Measurements from ENCODE around the gene PRDM16. TPM values are rescaled to one million over a fixed set of nuclear protein-coding genes. Genes with fewer than 3 reads are reported as not detected.

The PRDM16 gene
- polyA plus RNA-seq, 1 donor from 2014 or later: 0.21 TPM

- Histone ChIP-seq H2AFZ (ENCODE audit: low read depth, low read length) (no peak overlapping the region), H3K9me2 (ENCODE audit: insufficient read depth, low read length) (no peaks in the 10 kb centered on the region), H3K4me2 (ENCODE audit: low read length) (no peak overlapping the region), H3K36me3 (ENCODE audit: insufficient read depth, low read length) (no peaks in the 10 kb centered on the region), H3K4me3 (ENCODE audit: low read length) (no peak overlapping the region), H3K27me3 (ENCODE audit: insufficient read depth, low read depth, low read length) (no peaks in the 10 kb centered on the region), H3K79me2 (replicated peaks; ENCODE audit: insufficient read depth, low read length) (no peaks in the 10 kb centered on the region), H4K20me1 (ENCODE audit: insufficient read depth) (no peaks in the 10 kb centered on the region), H3F3A (ENCODE audit: insufficient read depth, low read length, poor library complexity, severe bottlenecking) (no peaks in the 10 kb centered on the region), H3K27ac (ENCODE audit: low read length) (no peak overlapping the region), H3K9me3 (ENCODE audit: low read length) (no peaks in the 10 kb centered on the region), H3K9ac (ENCODE audit: low read length) (no peak overlapping the region)
- no peak for TF ChIP-seq SMC3 (conservative IDR thresholded peaks at IDR 0.05; ENCODE audit: poor library complexity)
- TF ChIP-seq REST (IDR thresholded peaks at IDR 0.05; ENCODE audit: borderline replicate concordance): no peak
- no peak for TF ChIP-seq POLR2AphosphoS5 (IDR thresholded peaks at IDR 0.05)
- no peak for TF ChIP-seq RAD21 (conservative IDR thresholded peaks at IDR 0.05)
- TF ChIP-seq CTCF (IDR thresholded peaks at IDR 0.05; ENCODE audit: poor library complexity, severe bottlenecking): no peak
- no peak for TF ChIP-seq TAF1 (IDR thresholded peaks at IDR 0.05; ENCODE audit: low read depth)
- TF ChIP-seq EZH2 (IDR thresholded peaks at IDR 0.05; ENCODE audit: borderline replicate concordance, insufficient read depth, low read length, poor library complexity, severe bottlenecking): no peak
Measured at GRCh38 chr1:3021801-3022401, 47.1 kb upstream of the PRDM16 start.

GRCh38 chr1:3022511-3022973 lies 46.5 kb upstream of the PRDM16 start:
- Histone ChIP-seq H3K9me2 (ENCODE audit: insufficient read depth, low read length) (no peaks in the 10 kb centered on the region), H3F3A (ENCODE audit: insufficient read depth, low read length, poor library complexity, severe bottlenecking) (no peaks in the 10 kb centered on the region), H3K9me3 (ENCODE audit: low read length) (no peaks in the 10 kb centered on the region)

More at GRCh38 chr1:3022511-3022973, 46.5 kb upstream of the PRDM16 start:
- H3K4me2 ChIP-seq (ENCODE audit: low read length): no peak overlapping the region
- H3K27ac ChIP-seq (ENCODE audit: low read length): no peak overlapping the region
- H3K36me3 ChIP-seq (ENCODE audit: insufficient read depth, low read length): no peaks in the 10 kb centered on the region
- H3K9ac ChIP-seq (ENCODE audit: low read length): no peak overlapping the region
- TF ChIP-seq REST (IDR thresholded peaks at IDR 0.05; ENCODE audit: borderline replicate concordance) (no peak), SMC3 (conservative IDR thresholded peaks at IDR 0.05; ENCODE audit: poor library complexity) (no peak), MXI1 (conservative IDR thresholded peaks at IDR 0.05; ENCODE audit: poor library complexity, severe bottlenecking) (no peak), EZH2 (IDR thresholded peaks at IDR 0.05; ENCODE audit: borderline replicate concordance, insufficient read depth, low read length, poor library complexity, severe bottlenecking) (no peak), EP300 (conservative IDR thresholded peaks at IDR 0.05; ENCODE audit: poor library complexity, severe bottlenecking) (no peak), POLR2AphosphoS5 (IDR thresholded peaks at IDR 0.05) (no peak), TAF1 (IDR thresholded peaks at IDR 0.05; ENCODE audit: low read depth) (no peak)
- no peaks in the 10 kb centered on the region for H4K20me1 ChIP-seq (ENCODE audit: insufficient read depth)
- H3K27me3 ChIP-seq (ENCODE audit: insufficient read depth, low read depth, low read length): no peaks in the 10 kb centered on the region
- H3K4me3 ChIP-seq (ENCODE audit: low read length): no peak overlapping the region
- H2AFZ ChIP-seq (ENCODE audit: low read depth, low read length): no peak overlapping the region
- H3K79me2 ChIP-seq (replicated peaks; ENCODE audit: insufficient read depth, low read length): no peaks in the 10 kb centered on the region

Data from neural cell (in vitro differentiated cells).